ENCODE measurements around the gene IREB2.
"Not testable (repeated sequence)": the region's sequence is repeated elsewhere in the genome, so short reads cannot be mapped to it uniquely, and the experiment has no call there.

The IREB2 gene

DNA sequence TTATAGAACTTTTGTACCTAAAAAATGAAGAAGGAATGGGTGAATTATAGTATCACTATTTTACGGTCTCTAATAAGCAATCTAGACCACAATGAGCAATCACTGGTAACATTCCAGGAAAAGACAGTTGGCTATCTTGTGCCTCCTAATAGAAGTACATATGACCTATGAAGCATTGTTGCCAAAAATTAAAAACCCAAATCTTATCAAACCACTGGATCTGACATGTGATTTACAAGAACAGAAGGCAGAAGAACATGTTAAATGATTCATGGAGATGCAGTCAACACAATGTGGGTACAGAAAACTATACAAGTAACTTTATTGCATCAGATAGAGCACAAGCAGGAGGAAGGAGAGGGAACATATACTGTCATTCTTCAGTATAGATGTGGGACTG, 54.9 kb downstream of the IREB2 start:
- no peak for DNase-seq

DNA sequence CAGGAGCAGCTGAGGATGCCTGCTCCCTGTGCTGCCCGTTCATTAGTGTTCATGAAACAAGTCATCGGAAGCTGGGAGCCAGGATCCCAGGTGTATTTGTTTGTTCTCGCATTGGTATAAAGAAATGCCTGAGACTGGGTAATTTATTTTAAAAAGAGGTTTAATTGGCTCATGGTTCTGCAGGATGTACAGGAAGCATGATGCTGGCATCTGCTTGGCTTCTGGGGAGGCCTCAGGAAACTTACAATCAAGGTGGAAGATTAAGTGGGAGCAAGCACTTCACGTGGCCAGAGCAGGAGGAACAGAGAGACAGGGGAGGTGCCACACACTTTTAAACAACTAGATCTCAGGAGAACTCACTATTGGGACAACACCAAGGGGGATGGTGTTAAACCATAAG, 63.8 kb downstream of the IREB2 start:
- DNase-seq, result no peak

DNA sequence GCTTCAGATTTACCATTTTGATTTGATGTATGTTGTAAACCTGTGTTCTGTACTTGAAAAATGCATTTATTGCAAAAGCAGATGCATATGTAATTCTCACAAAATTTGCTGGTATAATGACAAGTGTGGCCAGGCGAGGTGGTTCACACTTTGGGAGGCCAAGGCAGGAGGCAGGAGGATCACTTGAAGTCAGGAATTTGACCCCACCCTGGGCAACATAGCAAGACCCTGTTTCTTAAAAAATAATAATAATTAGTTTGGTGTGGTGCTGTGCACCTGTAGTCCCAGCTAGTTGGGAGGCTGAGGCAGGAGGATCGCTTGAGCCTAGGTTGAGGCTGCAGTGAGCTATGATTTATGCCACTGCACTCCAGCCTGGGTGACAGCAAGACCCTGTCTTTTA, 64.6 kb downstream of the IREB2 start:
- DNase-seq, result no peak

GRCh38 chr15:78506971-78507830, 69.2 kb downstream of the IREB2 start, which contains the start of gene HYKK:
TSS of gene HYKK (plus strand) at chr15:78507577. CDS start at chr15:78513089, 5,512 bp downstream.
- peak; percentile 57 for DNase-seq

- DNase-seq, result peak; percentile 2
Measured at GRCh38 chr15:78507831-78508160, 69.8 kb downstream of the IREB2 start.

DNA sequence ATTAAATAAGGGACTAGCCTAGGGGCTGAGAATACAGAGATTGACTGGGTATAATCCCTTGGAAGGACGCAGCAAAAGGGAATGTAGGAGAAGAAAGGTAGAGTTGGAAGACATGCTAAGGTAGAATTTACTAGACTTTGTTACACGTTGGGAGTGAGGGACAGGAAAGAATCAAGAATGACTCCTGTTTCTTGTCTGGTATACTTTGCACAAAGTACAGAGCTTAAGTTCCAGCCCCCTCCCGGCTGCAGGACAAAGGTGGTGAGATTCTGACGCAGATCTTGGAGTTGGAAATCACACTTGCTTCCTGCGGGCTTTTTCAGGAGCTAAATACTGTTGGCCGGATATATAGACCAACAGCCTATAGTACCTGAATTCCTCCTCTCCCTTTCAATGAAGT, 70.3 kb downstream of the IREB2 start:
- no peak for DNase-seq

- no peak for DNase-seq
Measured at GRCh38 chr15:78509726-78510312, 71.8 kb downstream of the IREB2 start.

- not testable (repeated sequence) for DNase-seq
Measured at GRCh38 chr15:78520035-78520434, 82.0 kb downstream of the IREB2 start.

GRCh38 chr15:78524230-78524629, 86.2 kb downstream of the IREB2 start:
- DNase-seq, result no peak

- no peak for DNase-seq
Measured at GRCh38 chr15:78527325-78527724, 89.3 kb downstream of the IREB2 start.

- DNase-seq, result no peak
Measured at GRCh38 chr15:78533331-78533730, 95.3 kb downstream of the IREB2 start.

DNA sequence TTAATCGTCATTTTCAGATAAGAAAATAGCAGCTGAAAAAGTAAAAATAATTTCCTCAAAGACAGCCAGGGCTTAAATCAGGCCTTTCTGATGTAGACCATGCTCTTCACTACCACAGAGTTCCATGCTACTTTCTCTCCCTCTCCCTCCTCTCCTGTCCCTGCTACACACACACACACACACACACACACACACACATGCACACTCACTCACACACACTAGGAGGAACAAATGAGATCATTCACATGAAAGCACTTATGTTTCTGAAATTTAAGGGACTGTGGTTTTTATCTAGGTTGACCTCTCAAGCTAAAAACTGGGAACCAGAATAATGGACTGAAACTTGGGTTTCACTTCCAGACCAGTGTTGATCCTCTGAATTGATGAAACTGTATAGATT, 98.1 kb downstream of the IREB2 start:
- DNase-seq, result no peak

DNA sequence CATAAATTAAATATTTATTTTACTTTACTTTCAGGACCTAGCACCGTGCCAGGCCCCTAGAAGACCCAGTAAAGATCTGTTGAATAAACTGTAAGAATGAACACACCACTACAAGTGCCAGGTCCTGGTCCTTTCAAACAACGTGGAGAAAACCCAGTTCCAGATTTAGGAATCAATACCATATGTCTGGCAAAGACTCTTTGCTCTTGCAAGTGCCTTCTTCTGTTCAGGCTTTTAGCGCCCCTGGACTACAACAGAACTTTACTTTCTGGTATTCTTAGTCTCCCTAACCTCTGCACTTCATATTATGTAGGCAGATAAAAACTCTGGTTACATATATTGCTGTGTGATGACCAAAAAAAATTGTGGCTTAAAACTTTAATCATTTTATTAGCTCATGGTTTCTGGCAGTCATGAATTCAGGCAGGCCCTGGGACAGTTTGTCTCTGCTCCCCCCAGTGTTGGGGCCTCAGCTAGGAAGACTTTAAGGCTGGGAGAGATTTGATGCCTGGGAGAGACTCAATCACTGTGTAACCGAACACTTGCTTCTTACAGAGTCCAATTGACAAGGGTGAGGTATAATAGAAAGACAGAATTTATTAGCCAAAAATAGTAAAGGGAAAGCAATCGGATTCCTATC, 99.4 kb downstream of the IREB2 start:
- DNase-seq, result no peak

- DNase-seq, result no peak
Measured at GRCh38 chr15:78538358-78538757, 100.3 kb downstream of the IREB2 start.

DNA sequence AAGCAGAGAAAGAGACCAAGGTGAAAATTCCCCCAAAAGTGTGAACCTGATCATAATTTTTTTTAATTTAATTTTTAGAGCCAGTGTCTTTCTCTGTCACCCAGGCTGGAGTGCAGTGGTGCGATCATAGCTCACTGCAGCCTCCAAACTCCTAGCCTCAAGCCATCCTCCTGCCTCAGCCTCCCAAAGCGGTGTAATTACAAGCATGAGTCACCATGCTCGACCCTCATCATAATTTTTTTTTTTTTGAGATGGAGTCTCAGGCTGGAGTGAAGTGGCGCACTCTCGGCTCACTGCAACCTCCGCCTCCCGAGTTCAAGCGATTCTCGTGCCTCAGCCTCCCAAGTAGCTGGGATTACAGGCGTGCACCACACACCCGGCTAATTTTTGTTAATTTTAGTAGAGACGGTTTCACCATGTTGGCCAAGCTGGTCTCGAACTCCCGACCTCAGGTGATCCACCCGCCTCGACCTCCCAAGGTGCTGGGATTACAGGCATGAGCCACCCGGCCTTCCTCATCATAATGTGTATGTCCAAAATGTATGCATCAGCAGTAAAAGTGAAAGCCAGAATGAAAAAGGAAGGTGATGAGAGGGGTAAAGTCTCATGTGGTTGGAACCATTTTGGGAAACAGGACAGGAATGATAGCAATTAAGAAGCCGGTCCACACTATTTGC, 101.6 kb downstream of the IREB2 start:
- DNase-seq, result not testable (repeated sequence)

DNA sequence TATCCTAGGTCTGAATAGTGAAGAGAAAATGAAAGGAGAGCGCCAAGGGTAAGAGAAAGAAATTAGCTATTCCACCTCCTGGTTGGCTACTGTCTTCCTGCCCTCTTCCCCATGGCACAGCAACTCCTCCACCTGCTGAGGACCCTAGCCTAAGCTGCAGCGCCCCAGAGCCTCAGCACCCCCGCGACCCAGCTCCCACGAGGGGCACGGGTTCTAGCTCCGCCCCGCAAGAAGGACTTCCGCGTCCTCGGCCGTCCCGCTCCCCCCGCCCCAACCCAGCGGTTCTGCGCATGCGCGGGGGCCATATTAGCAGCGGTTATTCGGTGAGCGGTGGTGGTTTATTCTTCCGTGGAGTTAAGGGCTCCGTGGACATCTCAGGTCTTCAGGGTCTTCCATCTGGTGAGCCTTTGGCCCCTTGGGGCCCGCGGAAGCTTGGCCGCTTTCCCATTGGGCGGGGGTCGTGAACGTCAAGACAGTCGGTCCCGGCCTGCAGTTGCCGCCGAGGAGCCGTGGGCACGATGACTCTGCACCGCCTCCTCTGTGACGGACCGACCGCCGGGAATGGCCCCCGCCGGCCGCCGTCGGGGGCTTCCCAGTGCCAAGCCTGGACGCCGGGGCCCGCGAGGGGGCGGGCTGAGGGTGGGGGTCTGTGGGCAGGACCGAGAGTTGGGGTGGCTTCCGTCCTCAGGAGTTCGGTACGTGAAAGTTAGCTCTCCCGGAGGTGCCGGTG, 102.3 kb downstream of the IREB2 start, which contains the start of gene PSMA4:
Gene PSMA4 (plus strand): TSS at position 304 of the 730 bp plus-strand sequence. CDS start 1,484 bp downstream, outside the sequence.
- DNase-seq, result peak; percentile 94

DNA sequence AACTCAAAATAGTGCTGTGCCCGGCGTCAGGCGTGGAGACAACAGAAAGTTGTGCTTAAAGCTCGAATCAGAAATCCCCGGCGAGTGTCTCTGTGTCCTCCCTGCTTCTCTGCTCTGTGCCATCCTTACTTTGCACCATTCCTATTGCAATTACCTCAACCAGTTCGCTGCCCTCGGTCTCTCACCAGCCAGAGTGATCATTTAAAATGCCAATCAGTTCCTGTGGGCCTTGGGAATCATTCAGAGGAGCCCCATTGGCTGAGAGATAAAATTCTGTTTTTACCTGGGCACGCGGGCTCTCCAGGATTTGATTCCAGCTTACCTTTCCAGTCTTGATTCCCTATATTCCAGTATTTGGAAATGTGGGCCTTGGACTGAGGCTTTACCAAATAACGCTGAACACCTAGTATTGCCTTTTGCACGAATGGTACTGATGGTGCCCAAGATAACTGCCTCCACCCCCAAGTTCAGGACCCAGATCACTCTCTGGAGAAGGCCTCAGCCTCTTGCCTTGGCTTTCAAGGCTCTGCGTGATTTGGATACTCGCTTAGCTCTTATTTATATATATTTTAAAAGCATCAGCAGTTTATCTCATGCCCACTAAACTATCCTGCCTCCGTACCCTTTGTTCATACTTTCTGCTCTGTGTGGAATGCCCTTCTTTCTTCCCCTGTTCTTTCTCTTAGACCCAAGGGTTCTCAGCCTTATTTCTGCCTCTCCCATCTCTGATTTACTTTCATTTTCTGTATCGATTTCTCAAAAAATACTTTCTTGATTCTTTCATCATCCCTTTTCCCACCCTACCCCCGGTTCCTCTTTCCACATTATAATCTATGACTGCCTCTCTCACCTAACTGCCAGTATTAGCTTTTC, 103.1 kb downstream of the IREB2 start:
- no peak for DNase-seq

GRCh38 chr15:78541744-78542034, 103.7 kb downstream of the IREB2 start:
- no peak for DNase-seq

DNA sequence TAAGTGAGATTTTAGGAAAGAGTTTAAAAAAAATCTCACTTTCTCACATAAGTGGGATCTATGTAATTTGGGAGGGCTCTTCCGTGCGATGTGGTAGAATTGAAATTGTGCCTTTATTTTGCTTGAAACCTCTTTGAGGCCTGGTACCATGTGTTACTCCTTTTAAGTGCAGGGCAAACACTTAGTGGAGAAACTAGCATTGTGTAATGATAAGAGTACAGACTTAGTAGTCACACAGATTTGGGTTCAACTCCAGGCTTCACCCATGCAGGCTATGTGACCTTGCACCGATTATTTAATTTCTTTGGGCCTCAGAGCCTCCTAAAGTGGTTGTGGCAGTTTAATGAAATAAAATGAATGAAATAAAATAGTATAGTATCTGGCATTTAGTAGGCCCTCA, 104.6 kb downstream of the IREB2 start:
- no peak for DNase-seq

DNA sequence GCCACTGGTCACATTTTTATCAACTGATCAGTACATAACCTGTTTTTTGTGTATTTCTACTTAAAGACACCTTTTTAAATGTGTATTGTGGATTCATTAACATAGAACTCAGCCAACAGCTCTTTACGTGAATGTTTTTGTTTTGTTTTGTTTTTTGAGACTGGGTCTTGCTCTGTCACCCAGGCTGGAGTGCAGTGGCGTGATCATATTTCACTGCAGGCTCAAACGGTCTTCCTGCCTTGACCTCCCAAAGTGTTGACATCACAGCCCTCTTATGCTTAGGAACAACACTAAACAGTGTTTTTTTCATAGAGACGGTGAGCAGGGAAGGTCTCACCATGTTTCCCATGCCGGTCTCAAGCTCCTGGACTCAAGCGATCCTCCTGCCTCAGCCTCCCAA, 112.2 kb downstream of the IREB2 start:
- no peak for DNase-seq

- no peak for DNase-seq
Measured at GRCh38 chr15:78550815-78551214, 112.8 kb downstream of the IREB2 start.

Data from T-helper 9 cell (primary cell).